GM12864 (cell line): ENCODE results near the gene CRKL.

Experiments
- DNase-seq: peaks from one replicate; pipeline ENCODE4 v3.0.0-alpha.2; 2011; ENCODE audit warnings: low read depth
- H3K4me3 ChIP-seq: 2 replicates; pipeline ENCODE4 v1.5.1; 2011; ENCODE audit warnings: mild to moderate bottlenecking, low read depth, low read length, control low read depth
- TF ChIP-seq, protein P1 (sequence below): IDR thresholded peaks from 2 replicates; pipeline ENCODE4 v1.5.1; 2011; ENCODE audit warnings: low read depth, mild to moderate bottlenecking, moderate library complexity, low read length, control low read depth, inconsistent platforms; ENCODE audit errors: missing control alignments

CRKL gene

DNA sequence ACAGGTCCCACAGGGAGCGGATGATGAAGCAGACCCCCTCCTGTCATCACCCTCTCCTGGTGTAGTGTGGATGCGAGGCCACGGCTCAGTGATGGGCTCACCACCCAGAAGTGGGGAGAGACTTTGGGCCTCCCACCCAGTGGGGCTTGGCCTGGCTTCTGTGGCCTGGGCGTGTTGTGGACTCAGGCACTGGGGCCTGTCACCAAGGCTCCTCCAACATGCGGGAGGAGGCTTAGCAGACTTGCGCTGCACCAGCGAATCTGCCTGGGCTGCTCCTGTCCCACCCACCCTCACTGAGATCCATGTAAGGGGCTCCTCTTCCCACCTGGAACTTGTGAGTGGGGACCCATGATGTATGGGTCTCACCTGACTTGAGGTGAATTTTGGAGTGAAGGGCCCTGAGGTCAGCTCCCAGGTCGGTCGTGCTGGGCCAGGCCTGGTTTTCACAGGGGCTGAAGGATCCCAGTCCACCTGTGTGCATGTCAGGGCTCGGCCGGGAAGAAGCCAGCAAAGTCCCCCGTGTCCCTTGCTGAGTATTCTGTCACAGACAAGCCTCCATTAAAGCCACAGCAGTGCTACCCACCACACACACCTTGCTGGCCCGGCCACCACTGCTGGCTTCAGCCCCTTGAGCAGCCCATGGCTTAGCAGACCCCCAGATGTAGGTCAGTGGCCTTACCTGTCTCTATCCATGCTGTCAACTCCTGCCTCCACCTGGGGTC lies 80.5 kb downstream of the CRKL start:
- H3K4me3 ChIP-seq: no peak overlapping the region
- no peak for DNase-seq
- TF ChIP-seq, protein P1, sequence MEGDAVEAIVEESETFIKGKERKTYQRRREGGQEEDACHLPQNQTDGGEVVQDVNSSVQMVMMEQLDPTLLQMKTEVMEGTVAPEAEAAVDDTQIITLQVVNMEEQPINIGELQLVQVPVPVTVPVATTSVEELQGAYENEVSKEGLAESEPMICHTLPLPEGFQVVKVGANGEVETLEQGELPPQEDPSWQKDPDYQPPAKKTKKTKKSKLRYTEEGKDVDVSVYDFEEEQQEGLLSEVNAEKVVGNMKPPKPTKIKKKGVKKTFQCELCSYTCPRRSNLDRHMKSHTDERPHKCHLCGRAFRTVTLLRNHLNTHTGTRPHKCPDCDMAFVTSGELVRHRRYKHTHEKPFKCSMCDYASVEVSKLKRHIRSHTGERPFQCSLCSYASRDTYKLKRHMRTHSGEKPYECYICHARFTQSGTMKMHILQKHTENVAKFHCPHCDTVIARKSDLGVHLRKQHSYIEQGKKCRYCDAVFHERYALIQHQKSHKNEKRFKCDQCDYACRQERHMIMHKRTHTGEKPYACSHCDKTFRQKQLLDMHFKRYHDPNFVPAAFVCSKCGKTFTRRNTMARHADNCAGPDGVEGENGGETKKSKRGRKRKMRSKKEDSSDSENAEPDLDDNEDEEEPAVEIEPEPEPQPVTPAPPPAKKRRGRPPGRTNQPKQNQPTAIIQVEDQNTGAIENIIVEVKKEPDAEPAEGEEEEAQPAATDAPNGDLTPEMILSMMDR: no peak

DNA sequence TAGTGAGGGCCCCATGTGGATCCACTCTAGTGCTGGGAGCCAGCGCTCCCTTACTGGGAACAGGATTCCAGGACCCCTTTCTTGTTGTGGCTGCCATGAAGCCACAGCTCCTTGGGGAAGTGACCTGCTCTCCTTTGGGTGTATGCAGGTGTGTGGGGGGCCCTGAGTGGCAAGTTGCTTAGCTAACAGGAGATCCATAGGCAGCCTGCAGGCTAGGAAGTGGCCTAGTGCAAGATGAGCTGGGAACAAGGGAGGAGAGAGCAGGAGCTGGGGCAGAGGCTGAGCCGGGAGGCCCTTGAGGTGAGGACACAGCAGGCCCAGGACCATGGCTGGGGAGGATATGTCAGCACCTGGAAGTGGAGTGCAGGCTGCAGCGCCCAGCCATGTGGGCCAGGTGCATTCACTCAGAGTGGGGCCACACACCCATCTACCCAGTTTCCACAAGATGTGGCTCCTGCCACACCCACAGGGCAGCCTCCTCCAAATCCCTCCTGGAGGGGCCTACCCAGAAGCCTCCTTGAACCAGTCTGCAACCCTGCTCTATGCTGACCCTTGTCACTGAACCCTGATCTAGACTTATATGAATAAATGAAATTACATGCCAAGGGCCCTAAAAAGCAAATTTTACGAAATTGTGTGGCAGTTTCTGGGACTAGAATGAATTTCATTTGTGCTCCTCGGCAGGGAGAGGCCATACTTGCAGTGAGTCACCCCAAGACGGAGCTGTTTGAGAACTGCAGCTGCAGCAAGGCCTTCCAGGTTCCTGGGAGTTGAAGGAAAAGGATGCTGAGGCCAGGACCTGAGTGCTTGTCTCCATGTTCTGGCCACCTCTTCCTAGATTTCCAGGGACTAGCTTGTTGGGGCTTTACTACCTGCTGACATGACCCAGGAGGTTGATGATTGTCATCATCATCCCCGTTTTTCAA lies 81.5 kb downstream of the CRKL start:
- TF ChIP-seq, protein P1: no peak
- no peak for DNase-seq
- no peak overlapping the region for H3K4me3 ChIP-seq

DNA sequence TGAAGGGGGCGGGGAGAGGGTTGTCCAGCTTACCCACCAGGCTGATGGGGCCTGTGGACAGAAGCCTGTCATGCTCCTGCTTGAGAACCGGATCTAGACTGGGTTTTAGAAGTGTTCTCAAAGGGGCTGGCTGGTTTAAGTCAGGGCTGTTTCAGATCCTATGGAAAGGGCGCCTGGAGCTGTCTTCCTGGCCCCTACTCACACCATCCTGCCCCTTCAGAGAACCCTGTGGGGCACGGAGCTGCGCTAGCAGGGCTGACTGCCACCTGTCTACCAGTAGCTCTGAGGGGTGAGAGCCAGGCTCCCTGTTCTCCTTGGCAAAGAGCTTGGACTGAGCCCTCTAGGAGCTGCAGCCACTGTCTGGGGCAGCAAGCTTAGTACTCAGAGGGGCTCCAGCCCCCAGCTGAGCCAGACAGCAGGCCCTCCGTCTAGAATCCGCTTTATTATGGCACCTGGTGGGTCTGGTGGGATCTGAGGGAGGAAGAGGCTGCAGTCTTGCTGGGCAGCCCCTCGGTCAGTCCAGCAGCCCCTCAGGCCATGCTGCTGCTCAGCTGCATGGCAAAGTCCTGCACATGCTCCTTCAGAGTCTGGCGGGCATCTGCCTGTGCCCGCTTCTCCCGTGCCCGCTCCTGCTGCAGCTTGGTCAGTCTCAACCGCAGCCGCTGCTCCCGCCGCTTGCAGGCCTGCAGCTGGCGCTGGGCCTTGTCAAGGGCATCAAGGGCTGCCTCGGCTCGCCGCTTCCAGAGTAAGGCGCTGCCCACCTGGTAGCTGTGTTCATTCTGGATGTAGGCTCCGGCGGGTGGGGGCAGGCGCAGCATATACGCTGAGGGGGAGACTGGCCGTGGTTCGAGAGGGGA lies 82.4 kb downstream of the CRKL start:
- TF ChIP-seq, protein P1: no peak
- H3K4me3 ChIP-seq: peak overlapping the region; percentile 80
- DNase-seq: no peak

- H3K4me3 ChIP-seq: peak overlapping the region; percentile 80
- DNase-seq: no peak
- TF ChIP-seq, protein P1: no peak
Observed at GRCh38 chr22:21000207-21000986, 83.2 kb downstream of the CRKL start.

- no peak for DNase-seq
- peak overlapping the region; percentile 80 for H3K4me3 ChIP-seq
- TF ChIP-seq, protein P1: no peak
Observed at GRCh38 chr22:21000987-21001600, 83.9 kb downstream of the CRKL start.
